ENCODE measurements around the gene PREX1. TPM values are rescaled to one million over a fixed set of nuclear protein-coding genes. Genes with fewer than 3 reads are reported as not detected.
"Not testable (repeated sequence)": the region's sequence is repeated elsewhere in the genome, so short reads cannot be mapped to it uniquely, and the experiment has no call there.

PREX1 gene
- polyA plus RNA-seq, 1 donor (not counting 4 experiments of a cell fraction or from before 2014, with no cell fraction given) = 0.22 TPM

GRCh38 chr20:48875914-48876240 is 48.1 kb upstream of the PREX1 start:
- dilution Hi-C loops (cut with MboI; ENCODE audit: extremely low pct_ligation_motif_present, low sequenced_read_pairs) = no loop called here
- TF ChIP-seq EZH2 (IDR thresholded peaks at IDR 0.05; ENCODE audit: low read length) (no peak), CTCF (optimal IDR thresholded peaks at IDR 0.05 in 1 of 3, IDR thresholded peaks at IDR 0.05 in 1 of 3, conservative IDR thresholded peaks at IDR 0.05 in 1 of 3; ENCODE audit: extremely low read depth in 1 of 3, insufficient read depth in 2 of 3, low read length in 3 of 3) (no peak)
- Histone ChIP-seq H4K20me1 (ENCODE audit: control insufficient read depth, extremely low read depth, insufficient read depth, low read length) (no peaks in the 10 kb centered on the region), H3K9me3 (ENCODE audit: control insufficient read depth, low read depth, low read length) (no peaks in the 10 kb centered on the region), H3K4me3 (ENCODE audit: control insufficient read depth in 2 of 3, extremely low read depth in 1 of 3, insufficient read depth in 2 of 3, low read depth in 1 of 3, low read length in 3 of 3) (no peak overlapping the region), H3K4me1 (ENCODE audit: control insufficient read depth, extremely low read depth, insufficient read depth, low read length) (peaks cover 14% of the 10 kb centered on the region), H3K9ac (ENCODE audit: control insufficient read depth, extremely low read depth, insufficient read depth, low read length) (no peak overlapping the region), H3K79me2 (ENCODE audit: control insufficient read depth, insufficient read depth, low read length) (no peaks in the 10 kb centered on the region), H3K36me3 (ENCODE audit: control insufficient read depth in 2 of 2, extremely low read depth in 1 of 2, insufficient read depth in 2 of 2, low read length in 2 of 2) (no peaks in the 10 kb centered on the region), H3K27ac (ENCODE audit: control insufficient read depth, insufficient read depth, low read length) (no peak overlapping the region), H3K9me1 (ENCODE audit: control insufficient read depth, extremely low read depth, insufficient read depth, low read length) (no peaks in the 10 kb centered on the region), H3K4me2 (ENCODE audit: control insufficient read depth, extremely low read depth, insufficient read depth, low read depth, low read length) (peak overlapping the region; percentile 45), H3K27me3 (ENCODE audit: control insufficient read depth, extremely low read depth, insufficient read depth, low read length) (no peaks in the 10 kb centered on the region), H2AFZ (ENCODE audit: control insufficient read depth, low read length) (no peak overlapping the region)
- FAIRE-seq (peak; percentile 20), DNase-seq (ENCODE audit: low read depth, low spot score) (no peak)

- H3K9me1 ChIP-seq (ENCODE audit: control insufficient read depth, extremely low read depth, insufficient read depth, low read length) = no peaks in the 10 kb centered on the region
- no peak for FAIRE-seq
- no peaks in the 10 kb centered on the region for H3K79me2 ChIP-seq (ENCODE audit: control insufficient read depth, insufficient read depth, low read length)
- dilution Hi-C loops (cut with MboI; ENCODE audit: extremely low pct_ligation_motif_present, low sequenced_read_pairs) = no loop called here
- no peak overlapping the region for H3K4me2 ChIP-seq (ENCODE audit: control insufficient read depth, extremely low read depth, insufficient read depth, low read depth, low read length)
- H3K27me3 ChIP-seq (ENCODE audit: control insufficient read depth, extremely low read depth, insufficient read depth, low read length) = no peaks in the 10 kb centered on the region
- H3K4me1 ChIP-seq (ENCODE audit: control insufficient read depth, extremely low read depth, insufficient read depth, low read length) = peaks cover 14% of the 10 kb centered on the region
- no peak overlapping the region for H3K4me3 ChIP-seq (ENCODE audit: control insufficient read depth in 2 of 3, extremely low read depth in 1 of 3, insufficient read depth in 2 of 3, low read depth in 1 of 3, low read length in 3 of 3)
- DNase-seq (ENCODE audit: low read depth, low spot score) = no peak
- H3K9ac ChIP-seq (ENCODE audit: control insufficient read depth, extremely low read depth, insufficient read depth, low read length) = no peak overlapping the region
- no peaks in the 10 kb centered on the region for H3K9me3 ChIP-seq (ENCODE audit: control insufficient read depth, low read depth, low read length)
- no peak overlapping the region for H3K27ac ChIP-seq (ENCODE audit: control insufficient read depth, insufficient read depth, low read length)
- H4K20me1 ChIP-seq (ENCODE audit: control insufficient read depth, extremely low read depth, insufficient read depth, low read length) = no peaks in the 10 kb centered on the region
- TF ChIP-seq EZH2 (IDR thresholded peaks at IDR 0.05; ENCODE audit: low read length) (no peak), CTCF (optimal IDR thresholded peaks at IDR 0.05 in 1 of 3, IDR thresholded peaks at IDR 0.05 in 1 of 3, conservative IDR thresholded peaks at IDR 0.05 in 1 of 3; ENCODE audit: extremely low read depth in 1 of 3, insufficient read depth in 2 of 3, low read length in 3 of 3) (no peak)
- H3K36me3 ChIP-seq (ENCODE audit: control insufficient read depth in 2 of 2, extremely low read depth in 1 of 2, insufficient read depth in 2 of 2, low read length in 2 of 2) = no peaks in the 10 kb centered on the region
- no peak overlapping the region for H2AFZ ChIP-seq (ENCODE audit: control insufficient read depth, low read length)
Observed at GRCh38 chr20:48875233-48875913, 47.6 kb upstream of the PREX1 start.

GRCh38 chr20:48869442-48869841 is 41.6 kb upstream of the PREX1 start:
- H3K9ac ChIP-seq (ENCODE audit: control insufficient read depth, extremely low read depth, insufficient read depth, low read length); DNase-seq (ENCODE audit: low read depth, low spot score); H3K79me2 ChIP-seq (ENCODE audit: control insufficient read depth, insufficient read depth, low read length); H3K27ac ChIP-seq (ENCODE audit: control insufficient read depth, insufficient read depth, low read length); FAIRE-seq; H3K9me1 ChIP-seq (ENCODE audit: control insufficient read depth, extremely low read depth, insufficient read depth, low read length); H3K4me1 ChIP-seq (ENCODE audit: control insufficient read depth, extremely low read depth, insufficient read depth, low read length); H3K4me3 ChIP-seq (ENCODE audit: control insufficient read depth in 2 of 3, extremely low read depth in 1 of 3, insufficient read depth in 2 of 3, low read depth in 1 of 3, low read length in 3 of 3); H3K9me3 ChIP-seq (ENCODE audit: control insufficient read depth, low read depth, low read length); H2AFZ ChIP-seq (ENCODE audit: control insufficient read depth, low read length); H3K4me2 ChIP-seq (ENCODE audit: control insufficient read depth, extremely low read depth, insufficient read depth, low read depth, low read length); H4K20me1 ChIP-seq (ENCODE audit: control insufficient read depth, extremely low read depth, insufficient read depth, low read length); H3K36me3 ChIP-seq (ENCODE audit: control insufficient read depth in 2 of 2, extremely low read depth in 1 of 2, insufficient read depth in 2 of 2, low read length in 2 of 2); dilution Hi-C loops (cut with MboI; ENCODE audit: extremely low pct_ligation_motif_present, low sequenced_read_pairs); H3K27me3 ChIP-seq (ENCODE audit: control insufficient read depth, extremely low read depth, insufficient read depth, low read length): not testable (repeated sequence)
